ENCODE results near the gene TMEM179B. TPM values are rescaled to one million over a fixed set of nuclear protein-coding genes. Genes with fewer than 3 reads are reported as not detected.

Gene TMEM179B
- total and polyA plus RNA-seq, 2 of the 13 experiments (the other 11 are each of a cell fraction or from before 2014, with no cell fraction given), result 24.8 to 25.7 TPM

DNA sequence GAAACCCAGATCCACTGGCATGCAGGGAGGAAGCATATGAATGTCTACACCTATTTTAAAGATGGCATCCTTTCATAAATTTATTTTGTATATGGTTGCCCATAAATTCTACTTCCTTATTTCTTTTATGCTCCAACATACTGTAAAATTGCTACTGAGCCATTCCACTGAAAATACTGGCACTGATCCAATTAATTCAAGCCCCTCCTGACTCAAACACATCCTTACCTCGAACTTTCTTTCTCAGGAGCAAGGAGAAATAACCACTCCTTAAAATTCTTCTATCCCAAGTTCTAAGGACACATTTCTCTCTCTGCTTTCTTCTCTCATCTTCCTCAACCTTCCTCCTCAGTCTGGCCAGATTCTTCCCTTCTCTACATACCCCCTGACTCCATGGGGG, 23.5 kb downstream of the TMEM179B start:
- TF ChIP-seq ZNF382 (CRISPR knock-in tag; IDR thresholded peaks at IDR 0.05; ENCODE audit: borderline replicate concordance) (no peak), NFE2 (CRISPR knock-in tag; IDR thresholded peaks at IDR 0.05) (no peak), KDM6A (CRISPR knock-in tag; IDR thresholded peaks at IDR 0.05; ENCODE audit: low read depth) (no peak), ZNF775 (CRISPR knock-in tag; IDR thresholded peaks at IDR 0.05; ENCODE audit: borderline replicate concordance) (no peak), HNF1A (IDR thresholded peaks at IDR 0.05; ENCODE audit: low read depth) (no peak), HNF1A (CRISPR knock-in tag; IDR thresholded peaks at IDR 0.05; ENCODE audit: borderline replicate concordance) (no peak), KAT7 (CRISPR knock-in tag; IDR thresholded peaks at IDR 0.05; ENCODE audit: borderline replicate concordance) (no peak), ELF3 (CRISPR knock-in tag; IDR thresholded peaks at IDR 0.05) (no peak)
- intact Hi-C loops (cut with micrococcal nuclease; ENCODE audit: unreplicated experiment), result no loop called here
- CTCF ChIA-PET (ENCODE audit: low intra/inter-chr PET ratio, low total read pairs), result no interaction called here
- no peaks in the 10 kb centered on the region for H3K9me3 ChIP-seq (ENCODE audit: low read length)
- WGBS (ENCODE audit: low lambda C conversion rate), result 85% methylated on average over 1 of the region's 1 CpG
- H3K27ac ChIP-seq (ENCODE audit: extremely low read length, insufficient read depth, low read length), result no peak overlapping the region
- peaks cover 1 to 3% of the 10 kb centered on the region in 2 experiments; a peak in 2 of 5 replicates for H3K36me3 ChIP-seq (replicated peaks in 1 of 2; ENCODE audit: control insufficient read depth in 1 of 2, insufficient read depth in 2 of 2, low read length in 2 of 2)
- H3K4me3 ChIP-seq (replicated peaks in 1 of 3; ENCODE audit: insufficient read depth in 1 of 3, low read depth in 2 of 3, low read length in 3 of 3), result no peak overlapping the region
- in situ Hi-C loops (cut with HindIII; ENCODE audit: extremely low pct_ligation_motif_present, low pct_unique_long_range_greater_than_20kb), result no loop called here
- no peak overlapping the region for H2AFZ ChIP-seq (ENCODE audit: low read length)
- H3K4me2 ChIP-seq (ENCODE audit: low read depth, low read length), result no peak overlapping the region
- ATAC-seq (no peak), FAIRE-seq (no peak), DNase-seq (ENCODE audit: low spot score) (no peak)
- no peaks in the 10 kb centered on the region for H4K20me1 ChIP-seq (ENCODE audit: insufficient read depth, low read length)
- H3K9ac ChIP-seq (ENCODE audit: insufficient read depth, low read depth, low read length), result no peak overlapping the region
- BruUV-seq (replicated peaks), result no TSS peak
- no peaks in the 10 kb centered on the region for H3K27me3 ChIP-seq (ENCODE audit: control insufficient read depth in 1 of 2, insufficient read depth in 2 of 2, low read length in 2 of 2)
- POLR2A ChIA-PET, result interaction anchor here (2.5 to 3.7 kb wide), 3 partner anchors 22 to 46 kb away, joined by 14 to 23 read pairs (median 18); partner anchors contain the start of genes STX5 and TEX54
- H3K79me2 ChIP-seq (ENCODE audit: insufficient read depth, low read length), result no peaks in the 10 kb centered on the region
- H3K4me1 ChIP-seq (ENCODE audit: insufficient read depth, low read length), result peaks cover 27% of the 10 kb centered on the region
